B cell (primary cell): ENCODE results near the gene ZNF718. TPM values are rescaled to one million over a fixed set of nuclear protein-coding genes. Genes with fewer than 3 reads are reported as not detected.
"Not testable (repeated sequence)": the region's sequence is repeated elsewhere in the genome, so short reads cannot be mapped to it uniquely, and the experiment has no call there.

Experiments used
- ATAC-seq: fragments of 200-7000 bp; cut with Tn5 transposase; one replicate; pipeline ENCODE4 v1.10.0; 2021; ENCODE audit warnings: low read depth, mild to moderate bottlenecking, moderate number of reproducible peaks, moderate library complexity
- CTCF ChIA-PET: fragments of 350-600 bp; sonication (Branson Sonifier 250); formaldehyde crosslinking; loops from one replicate; lab custom pipeline; 2021; ENCODE audit warnings: antibody characterized with exemption, inconsistent platforms; lab: Charles Lee
- POLR2A ChIA-PET: fragments of 350-600 bp; sonication (Branson Sonifier 250); formaldehyde crosslinking; loops from one replicate; lab custom pipeline; 2021; ENCODE audit warnings: antibody characterized with exemption; lab: Charles Lee
- DNase-seq: peaks from one replicate; pipeline ENCODE4 v3.0.0; 2013
- H2AFZ ChIP-seq: 2 replicates; pipeline ENCODE4 v1.6.1; 2012; ENCODE audit warnings: mild to moderate bottlenecking, low read depth, low read length; ENCODE audit not compliant: insufficient read depth, poor library complexity, severe bottlenecking
- H3K27ac ChIP-seq, 2 donors: 1 replicate in 1 of 2; 2 replicates in 1 of 2; pipeline ENCODE4 v1.5.1; 2012 to 2013; ENCODE audit warnings: low read length in 2 of 2, mild to moderate bottlenecking in 2 of 2, moderate library complexity in 1 of 2
- H3K27me3 ChIP-seq, 4 experiments: fragments of 200-600 bp in 1 of 4; sonication (generic) in 1 of 4; replicated peaks in 1 of 4; 1 replicate in 2 of 4; 2 replicates in 2 of 4; pipeline versions ENCODE4 v1.6.1 to v1.7.0; 2013 to 2016; ENCODE audit warnings: low read length in 3 of 4, mild to moderate bottlenecking in 2 of 4, mixed read lengths in 1 of 4, moderate library complexity in 1 of 4; ENCODE audit not compliant: insufficient read depth in 4 of 4, control insufficient read depth in 3 of 4; ENCODE audit errors: control extremely low read depth in 1 of 4
- H3K36me3 ChIP-seq, 2 experiments: replicated peaks in 1 of 2; 1 replicate in 1 of 2; 2 replicates in 1 of 2; pipeline versions ENCODE4 v1.6.1 to v1.7.1; 2013; ENCODE audit warnings: low read length in 1 of 2; ENCODE audit not compliant: insufficient read depth in 2 of 2, control insufficient read depth in 1 of 2; ENCODE audit errors: control extremely low read depth in 1 of 2, extremely low read depth in 1 of 2
- H3K4me1 ChIP-seq, 2 donors: fragments of 200-600 bp in 1 of 2; sonication (generic) in 1 of 2; 1 replicate in 1 of 2; 2 replicates in 1 of 2; pipeline versions ENCODE4 v1.5.1 to v1.6.1; 2013 to 2017; ENCODE audit warnings: low read length in 2 of 2; ENCODE audit not compliant: control insufficient read depth in 2 of 2, insufficient read depth in 2 of 2
- H3K4me2 ChIP-seq: replicated peaks from 2 replicates; pipeline ENCODE3; 2012; ENCODE audit warnings: mild to moderate bottlenecking, low read depth, low read length; ENCODE audit not compliant: poor library complexity, severe bottlenecking
- H3K4me3 ChIP-seq, 5 experiments: fragments of 200-600 bp in 1 of 5; sonication (generic) in 1 of 5; 1 replicate in 3 of 5; 2 replicates in 2 of 5; pipeline versions ENCODE4 v1.5.1 to v1.7.0; 2011 to 2016; ENCODE audit warnings: low read length in 4 of 5, mild to moderate bottlenecking in 4 of 5, low read depth in 2 of 5, control low read depth in 1 of 5, moderate library complexity in 1 of 5; ENCODE audit not compliant: insufficient read depth in 1 of 5; ENCODE audit errors: control extremely low read depth in 1 of 5, extremely low read depth in 1 of 5
- H3K79me2 ChIP-seq: fragments of 200-600 bp; sonication (generic); one replicate; pipeline ENCODE4 v1.6.0; 2016; ENCODE audit warnings: low read length; ENCODE audit not compliant: control insufficient read depth, insufficient read depth
- H3K9ac ChIP-seq: fragments of 200-600 bp; sonication (generic); 2 replicates; pipeline ENCODE4 v1.6.1; 2017; ENCODE audit warnings: mild to moderate bottlenecking, low read length, moderate library complexity
- H3K9me3 ChIP-seq, 3 donors: one replicate each; pipeline versions ENCODE4 v1.6.1 to v1.7.1; 2013; ENCODE audit warnings: low read length in 2 of 3; ENCODE audit not compliant: control insufficient read depth in 2 of 3, insufficient read depth in 1 of 3; ENCODE audit errors: control extremely low read depth in 1 of 3
- H4K20me1 ChIP-seq: 2 replicates; pipeline ENCODE4 v1.6.0; 2012; ENCODE audit warnings: mild to moderate bottlenecking, low read length; ENCODE audit not compliant: insufficient read depth, control insufficient read depth, poor library complexity, severe bottlenecking
- H3K27ac Mint-ChIP-seq: one replicate; pipeline ENCODE4 v1.8.0; 2021; ENCODE audit warnings: mixed read lengths
- H3K27me3 Mint-ChIP-seq: one replicate; pipeline ENCODE4 v1.8.0; 2021; ENCODE audit warnings: mixed read lengths
- H3K4me1 Mint-ChIP-seq: one replicate; pipeline ENCODE4 v1.8.0; 2021; ENCODE audit warnings: mixed read lengths
- H3K4me3 Mint-ChIP-seq: one replicate; pipeline ENCODE4 v1.8.0; 2021; ENCODE audit warnings: mixed read lengths
- H3K9me3 Mint-ChIP-seq: one replicate; pipeline ENCODE4 v1.8.0; 2022; ENCODE audit warnings: mixed read lengths; ENCODE audit not compliant: insufficient read depth
- CTCF ChIP-seq: fragments of 200-600 bp; IDR thresholded peaks from one replicate; pipeline ENCODE4 v1.8.0; 2022; ENCODE audit warnings: antibody characterized with exemption, mild to moderate bottlenecking
- EZH2 ChIP-seq: IDR thresholded peaks from 2 replicates; pipeline ENCODE4 v1.6.1; 2012; ENCODE audit warnings: borderline replicate concordance, low read depth, mild to moderate bottlenecking, moderate library complexity, low read length; ENCODE audit not compliant: insufficient read depth, poor library complexity, severe bottlenecking
- WGBS: methylation state at CpG from one replicate; pipeline ENCODE4 v1.1.5; 2013; ENCODE audit warnings: missing lambda C conversion rate; ENCODE audit not compliant: insufficient coverage; 5-methylcytosine and 5-hydroxymethylcytosine counted together
- intact Hi-C: fragments of 100-400 bp; cut with micrococcal nuclease; formaldehyde crosslinking; loops from one replicate; pipeline ENCODE4 v1.10.0; 2022
- polyA plus RNA-seq: library from polyadenylated mRNA; depleted of rRNA; stranded (reverse); fragments of >200 nt; gene quantifications from 2 replicates; pipeline ENCODE4 v1.2.3, GENCODE V29; 2012
- total RNA-seq, 2 donors: library from RNA; stranded (reverse); fragments of 120-200 nt in 1 of 2; gene quantifications; 1 replicate in 1 of 2; 2 replicates in 1 of 2; pipeline versions ENCODE4 v1.2.3 to v1.2.4, GENCODE V29; 2013 to 2022

The ZNF718 gene
- total and polyA plus RNA-seq, 2 donors (not counting 1 experiment from before 2014, with no cell fraction given): 5.3 to 18.0 TPM

GRCh38 chr4:147233-147632 lies 22.9 kb downstream of the ZNF718 start:
- peaks cover 0 to 7% of the 10 kb centered on the region in 2 experiments for H3K36me3 ChIP-seq
- Mint-ChIP-seq H3K4me3 (no peak overlapping the region), H3K27ac (no peak overlapping the region), H3K27me3 (no peaks in the 10 kb centered on the region), H3K4me1 (no peaks in the 10 kb centered on the region), H3K9me3 (peaks cover 22% of the 10 kb centered on the region)
- H3K27me3 ChIP-seq: no peaks in the 10 kb centered on the region
- H3K79me2 ChIP-seq: peaks cover 19% of the 10 kb centered on the region
- POLR2A ChIA-PET: no interaction called here
- intact Hi-C loops: no loop called here
- no peak overlapping the region for H3K9ac ChIP-seq
- H3K4me2 ChIP-seq: no peak overlapping the region
- TF ChIP-seq EZH2 (no peak), CTCF (no peak)
- CTCF ChIA-PET: no interaction called here
- DNase-seq: no peak
- H4K20me1 ChIP-seq: no peaks in the 10 kb centered on the region
- ATAC-seq: no peak
- H3K9me3 ChIP-seq: peaks cover 17 to 75% (median 50%) of the 10 kb centered on the region in 3 donors
- no peak overlapping the region for H2AFZ ChIP-seq
- H3K4me3 ChIP-seq: peak overlapping the region in 1 of 5 experiments; percentile 10
- H3K4me1 ChIP-seq: no peaks in the 10 kb centered on the region
- WGBS: 100% methylated on average over 2 of the region's 4 CpGs
- no peak overlapping the region for H3K27ac ChIP-seq

GRCh38 chr4:161496-162284 lies 37.4 kb downstream of the ZNF718 start:
- Mint-ChIP-seq H3K9me3 (peaks cover 8% of the 10 kb centered on the region), H3K27ac (no peak overlapping the region), H3K27me3 (no peaks in the 10 kb centered on the region), H3K4me1 (no peaks in the 10 kb centered on the region), H3K4me3 (no peak overlapping the region)
- no peak overlapping the region for H2AFZ ChIP-seq
- H3K9ac ChIP-seq: peak overlapping the region; percentile 34
- DNase-seq: no peak
- no peaks in the 10 kb centered on the region for H4K20me1 ChIP-seq
- peaks cover 4 to 8% of the 10 kb centered on the region in 2 experiments for H3K36me3 ChIP-seq
- TF ChIP-seq EZH2: no peak
- no peak for TF ChIP-seq CTCF
- peaks cover 28 to 75% (median 33%) of the 10 kb centered on the region in 3 donors for H3K9me3 ChIP-seq
- H3K4me3 ChIP-seq: peak overlapping the region in 1 of 5 experiments; percentile 14
- no peak for ATAC-seq
- H3K27me3 ChIP-seq: no peaks in the 10 kb centered on the region
- no peak overlapping the region for H3K4me2 ChIP-seq
- H3K4me1 ChIP-seq: no peaks in the 10 kb centered on the region
- WGBS: no CpG with 5 or more reads among the region's 4 CpGs
- CTCF ChIA-PET: no interaction called here
- H3K79me2 ChIP-seq: no peaks in the 10 kb centered on the region
- POLR2A ChIA-PET: no interaction called here
- intact Hi-C loops: no loop called here
- no peak overlapping the region for H3K27ac ChIP-seq

GRCh38 chr4:169640-170039 lies 45.3 kb downstream of the ZNF718 start:
- intact Hi-C loops, H3K36me3 ChIP-seq, POLR2A ChIA-PET, H3K79me2 ChIP-seq, H3K4me2 ChIP-seq, H3K4me3 ChIP-seq, CTCF ChIA-PET, H3K27me3 Mint-ChIP-seq, H3K4me1 Mint-ChIP-seq, H3K27ac ChIP-seq, H4K20me1 ChIP-seq, H3K4me1 ChIP-seq, H3K27me3 ChIP-seq, ATAC-seq, H3K4me3 Mint-ChIP-seq, DNase-seq, H3K27ac Mint-ChIP-seq, H2AFZ ChIP-seq, H3K9ac ChIP-seq: not testable (repeated sequence)
- WGBS: no CpG with 5 or more reads among the region's 3 CpGs
- peaks cover 13 to 48% (median 36%) of the 10 kb centered on the region in 3 donors for H3K9me3 ChIP-seq
- peaks cover 18% of the 10 kb centered on the region for H3K9me3 Mint-ChIP-seq
